Measurements from ENCODE around the gene BROX. TPM values are rescaled to one million over a fixed set of nuclear protein-coding genes. Genes with fewer than 3 reads are reported as not detected.

Gene BROX
- total and polyA plus RNA-seq, 10 of the 15 experiments (the other 5 are each of a cell fraction or from before 2014, with no cell fraction given) = 5.8 to 42.0 (median 16.8) TPM

GRCh38 chr1:222754366-222755139 is 42.2 kb downstream of the BROX start (continued):
- no peak for TF ChIP-seq ZBTB4 (CRISPR knock-in tag; IDR thresholded peaks at IDR 0.05)
- no peak for TF ChIP-seq FOS (IDR thresholded peaks at IDR 0.05; ENCODE audit: borderline replicate concordance, extremely low read depth, insufficient read length)
- no peak for TF ChIP-seq FOXK2 (IDR thresholded peaks at IDR 0.05)

GRCh38 chr1:222757646-222758268 is 45.4 kb downstream of the BROX start:
- Histone ChIP-seq H3K4me2 (ENCODE audit: control insufficient read depth, insufficient read depth) (no peak overlapping the region), H3K4me1 (ENCODE audit: control insufficient read depth, insufficient read depth, low read length) (no peaks in the 10 kb centered on the region), H3K9me3 (replicated peaks; ENCODE audit: control insufficient read depth, insufficient read depth, low read length) (no peaks in the 10 kb centered on the region), H3K36me3 (ENCODE audit: control insufficient read depth in 2 of 2, insufficient read depth in 2 of 2, low read length in 1 of 2) (no peaks in the 10 kb centered on the region), H2AFZ (ENCODE audit: control insufficient read depth, low read depth, low read length) (no peak overlapping the region), H3K4me3 (no peak overlapping the region), H3K79me2 (ENCODE audit: control insufficient read depth, insufficient read depth, low read length) (no peaks in the 10 kb centered on the region), H3K9ac (ENCODE audit: control insufficient read depth, insufficient read depth, low read length) (no peak overlapping the region), H4K20me1 (ENCODE audit: control insufficient read depth, insufficient read depth) (no peaks in the 10 kb centered on the region), H3K27ac (ENCODE audit: control insufficient read depth, insufficient read depth) (no peak overlapping the region), H3K27me3 (replicated peaks in 1 of 2; ENCODE audit: control insufficient read depth in 2 of 2, insufficient read depth in 2 of 2, low read length in 1 of 2) (no peaks in the 10 kb centered on the region; a peak in 1 of 4 replicates)
- CTCF ChIA-PET = interaction anchor here (0.7 kb wide), 1 partner anchor 366 kb away, joined by 3 read pairs; no protein-coding TSS in a partner anchor
- in situ Hi-C loops (cut with MboI) (no loop called here), intact Hi-C loops (cut with micrococcal nuclease; ENCODE audit: unreplicated experiment) (no loop called here)
- BruUV-seq (replicated peaks) = no TSS peak
- no peak for ATAC-seq
- WGBS (ENCODE audit: insufficient coverage, insufficient replicate concordance, low lambda C conversion rate, missing lambda C conversion rate) = 56% methylated on average over 10 of the region's 10 CpGs
- POLR2A ChIA-PET = no interaction called here
- SMC1A ChIA-PET (ENCODE audit: uncharacterized antibody, unreplicated experiment) = interaction anchor here (0.8 kb wide), 1 partner anchor 16 kb away, joined by 3 read pairs; no protein-coding TSS in a partner anchor
- no peak for FAIRE-seq
- RAD21 ChIA-PET (ENCODE audit: unreplicated experiment) = no interaction called here
- DNase-seq (ENCODE audit: low read depth, low spot score) = no peak
- TF ChIP-seq SMAD5 (IDR thresholded peaks at IDR 0.05; ENCODE audit: low read depth) (no peak), ZNF207 (IDR thresholded peaks at IDR 0.05; ENCODE audit: borderline replicate concordance) (no peak), WRNIP1 (IDR thresholded peaks at IDR 0.05; ENCODE audit: borderline replicate concordance, low read depth, low read length) (no peak), IKZF1 (conservative IDR thresholded peaks at IDR 0.05) (no peak), ASH2L (IDR thresholded peaks at IDR 0.05; ENCODE audit: borderline replicate concordance, low read depth) (no peak), NR2F1 (conservative IDR thresholded peaks at IDR 0.05) (no peak), RELB (IDR thresholded peaks at IDR 0.05; ENCODE audit: low read depth) (no peak), RCOR1 (conservative IDR thresholded peaks at IDR 0.05; ENCODE audit: low read depth, low read length) (no peak), ZZZ3 (IDR thresholded peaks at IDR 0.05; ENCODE audit: control insufficient read depth, insufficient read length, low read depth) (no peak), NFIC (IDR thresholded peaks at IDR 0.05; ENCODE audit: low read depth, low read length) (no peak), EGR1 (IDR thresholded peaks at IDR 0.05; ENCODE audit: borderline replicate concordance in 1 of 2, low read depth in 2 of 2, low read length in 2 of 2) (no peak), USF2 (IDR thresholded peaks at IDR 0.05; ENCODE audit: borderline replicate concordance, low read depth, low read length) (no peak), NRF1 (conservative IDR thresholded peaks at IDR 0.05; ENCODE audit: low read depth, low read length) (no peak)
